Smooth muscle cell (in vitro differentiated cells): ENCODE results near the gene CYB561A3. TPM values are rescaled to one million over a fixed set of nuclear protein-coding genes. Genes with fewer than 3 reads are reported as not detected.

Experiments
- DNase-seq: peaks from one replicate; lab custom pipeline; 2025; ENCODE audit not compliant: unreplicated experiment; lab: John Stamatoyannopoulos, UW
- H2AFZ ChIP-seq: fragments of 200-600 bp; sonication (generic); 2 replicates; pipeline ENCODE4 v1.6.0; 2016; ENCODE audit warnings: antibody characterized with exemption, low read depth, mild to moderate bottlenecking
- H3F3A ChIP-seq: fragments of 200-600 bp; sonication (generic); 2 replicates; pipeline ENCODE4 v1.6.0; 2017; ENCODE audit warnings: antibody characterized with exemption, low read depth
- H3K27ac ChIP-seq: fragments of 200-600 bp; sonication (generic); 2 replicates; pipeline ENCODE4 v1.5.1; 2016; ENCODE audit warnings: low read depth, mild to moderate bottlenecking
- H3K27me3 ChIP-seq: fragments of 200-600 bp; sonication (generic); 2 replicates; pipeline ENCODE4 v1.6.1; 2016; ENCODE audit warnings: low read depth, mild to moderate bottlenecking
- H3K36me3 ChIP-seq: fragments of 200-600 bp; sonication (generic); 2 replicates; pipeline ENCODE4 v1.5.1; 2016; ENCODE audit warnings: low read depth
- H3K4me1 ChIP-seq: fragments of 200-600 bp; sonication (generic); 2 replicates; pipeline ENCODE4 v1.5.1; 2016; ENCODE audit warnings: low read depth
- H3K4me2 ChIP-seq: fragments of 200-600 bp; sonication (generic); 2 replicates; pipeline ENCODE4 v1.6.0; 2016; ENCODE audit warnings: mild to moderate bottlenecking
- H3K4me3 ChIP-seq: fragments of 200-600 bp; sonication (generic); 2 replicates; pipeline ENCODE4 v1.5.1; 2016; ENCODE audit warnings: mild to moderate bottlenecking
- H3K79me2 ChIP-seq: fragments of 200-600 bp; sonication (generic); 2 replicates; pipeline ENCODE4 v1.6.0; 2016; ENCODE audit warnings: low read depth, mild to moderate bottlenecking
- H3K9ac ChIP-seq: fragments of 200-600 bp; sonication (generic); 2 replicates; pipeline ENCODE4 v1.6.0; 2016; ENCODE audit warnings: low read depth
- H3K9me3 ChIP-seq: fragments of 200-600 bp; sonication (generic); replicated peaks from 2 replicates; pipeline ENCODE4 v1.5.1; 2016; ENCODE audit warnings: low read depth
- H4K20me1 ChIP-seq: fragments of 200-600 bp; sonication (generic); 2 replicates; pipeline ENCODE4 v1.6.0; 2016; ENCODE audit warnings: low read depth
- WGBS: methylation state at CpG from one replicate; pipeline ENCODE4 v1.1.7; 2016; ENCODE audit warnings: low lambda C conversion rate; 5-methylcytosine and 5-hydroxymethylcytosine counted together
- polyA plus RNA-seq: library from polyadenylated mRNA; unstranded; fragments of >200 nt; fragmentation: Nextera tagmentation; extraction: Ambion mirVana; gene quantifications from 2 replicates; pipeline ENCODE4 v1.2.1, GENCODE V29; 2016
- total RNA-seq: library from RNA; depleted of rRNA; stranded (reverse); fragments of >200 nt; gene quantifications from 2 replicates; pipeline ENCODE4 v1.2.3, GENCODE V29; 2014
- TF ChIP-seq, protein P1 (sequence below): fragments of 200-600 bp; sonication (generic); IDR thresholded peaks from 2 replicates; pipeline ENCODE4 v1.5.1; 2017; ENCODE audit warnings: borderline replicate concordance, mild to moderate bottlenecking, antibody characterized with exemption; ENCODE audit not compliant: insufficient read depth, poor library complexity, severe bottlenecking

Gene CYB561A3
- total and polyA plus RNA-seq, 2 experiments from 2014 or later: 19.1 to 23.7 TPM

DNA sequence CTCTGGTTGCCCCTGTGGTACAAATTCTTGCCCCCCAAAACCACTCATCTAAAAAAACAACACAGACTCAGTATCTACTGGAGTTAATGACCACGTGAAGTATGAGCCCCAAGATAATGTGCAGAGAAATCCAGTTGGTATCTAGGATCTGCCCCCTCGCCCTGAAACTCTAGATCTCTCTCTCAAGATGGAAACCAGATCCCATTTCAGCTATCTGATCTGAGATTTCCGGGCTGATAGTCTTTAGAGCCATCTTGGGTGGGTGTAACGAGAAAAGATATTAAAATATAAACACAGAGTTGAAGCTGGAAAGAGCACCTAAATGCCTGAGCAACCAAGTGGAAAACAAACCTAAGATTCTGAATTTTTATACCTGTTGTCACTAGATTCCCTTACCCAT is 52.5 kb downstream of the CYB561A3 start:
- no peak for DNase-seq
- no peak overlapping the region for H3K4me2 ChIP-seq
- peaks cover 53% of the 10 kb centered on the region for H4K20me1 ChIP-seq
- TF ChIP-seq, protein P1, sequence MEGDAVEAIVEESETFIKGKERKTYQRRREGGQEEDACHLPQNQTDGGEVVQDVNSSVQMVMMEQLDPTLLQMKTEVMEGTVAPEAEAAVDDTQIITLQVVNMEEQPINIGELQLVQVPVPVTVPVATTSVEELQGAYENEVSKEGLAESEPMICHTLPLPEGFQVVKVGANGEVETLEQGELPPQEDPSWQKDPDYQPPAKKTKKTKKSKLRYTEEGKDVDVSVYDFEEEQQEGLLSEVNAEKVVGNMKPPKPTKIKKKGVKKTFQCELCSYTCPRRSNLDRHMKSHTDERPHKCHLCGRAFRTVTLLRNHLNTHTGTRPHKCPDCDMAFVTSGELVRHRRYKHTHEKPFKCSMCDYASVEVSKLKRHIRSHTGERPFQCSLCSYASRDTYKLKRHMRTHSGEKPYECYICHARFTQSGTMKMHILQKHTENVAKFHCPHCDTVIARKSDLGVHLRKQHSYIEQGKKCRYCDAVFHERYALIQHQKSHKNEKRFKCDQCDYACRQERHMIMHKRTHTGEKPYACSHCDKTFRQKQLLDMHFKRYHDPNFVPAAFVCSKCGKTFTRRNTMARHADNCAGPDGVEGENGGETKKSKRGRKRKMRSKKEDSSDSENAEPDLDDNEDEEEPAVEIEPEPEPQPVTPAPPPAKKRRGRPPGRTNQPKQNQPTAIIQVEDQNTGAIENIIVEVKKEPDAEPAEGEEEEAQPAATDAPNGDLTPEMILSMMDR: no peak
- no peaks in the 10 kb centered on the region for H3K4me1 ChIP-seq
- no peaks in the 10 kb centered on the region for H3K27me3 ChIP-seq
- no peak overlapping the region for H3K4me3 ChIP-seq
- H3F3A ChIP-seq: no peaks in the 10 kb centered on the region
- H3K9me3 ChIP-seq: no peaks in the 10 kb centered on the region
- H3K36me3 ChIP-seq: peaks cover 23% of the 10 kb centered on the region
- H3K9ac ChIP-seq: no peak overlapping the region
- 93% methylated on average over 4 of the region's 4 CpGs for WGBS
- no peaks in the 10 kb centered on the region for H3K79me2 ChIP-seq
- no peak overlapping the region for H3K27ac ChIP-seq
- no peak overlapping the region for H2AFZ ChIP-seq

DNA sequence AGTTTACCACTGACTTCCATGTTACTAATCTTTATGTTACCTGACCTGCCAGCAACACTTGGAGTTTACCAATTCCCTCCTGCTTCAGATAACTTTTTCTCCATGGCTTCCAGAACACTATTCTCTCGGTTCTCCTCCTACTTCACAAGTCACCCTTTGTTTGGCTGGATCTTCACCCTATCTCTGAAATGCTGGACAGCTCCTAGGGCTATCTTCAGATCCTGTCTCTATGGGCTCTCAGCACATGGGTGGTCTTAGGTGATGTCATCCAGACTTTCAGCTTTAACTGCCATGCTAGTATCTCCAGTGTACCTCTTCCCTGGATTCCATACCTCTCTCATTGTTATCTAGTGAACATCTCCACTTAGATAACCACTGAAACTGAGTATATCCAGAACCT is 54.3 kb downstream of the CYB561A3 start:
- H3K4me1 ChIP-seq: no peaks in the 10 kb centered on the region
- H3F3A ChIP-seq: no peaks in the 10 kb centered on the region
- TF ChIP-seq, protein P1: no peak
- H3K27me3 ChIP-seq: no peaks in the 10 kb centered on the region
- peaks cover 26% of the 10 kb centered on the region for H3K36me3 ChIP-seq
- H3K9ac ChIP-seq: no peak overlapping the region
- no peak overlapping the region for H3K27ac ChIP-seq
- no peak for DNase-seq
- H3K79me2 ChIP-seq: no peaks in the 10 kb centered on the region
- no peaks in the 10 kb centered on the region for H3K9me3 ChIP-seq
- no peak overlapping the region for H3K4me2 ChIP-seq
- H4K20me1 ChIP-seq: peaks cover 58% of the 10 kb centered on the region
- H2AFZ ChIP-seq: no peak overlapping the region
- WGBS: 87% methylated on average over 1 of the region's 1 CpG
- H3K4me3 ChIP-seq: no peak overlapping the region

DNA sequence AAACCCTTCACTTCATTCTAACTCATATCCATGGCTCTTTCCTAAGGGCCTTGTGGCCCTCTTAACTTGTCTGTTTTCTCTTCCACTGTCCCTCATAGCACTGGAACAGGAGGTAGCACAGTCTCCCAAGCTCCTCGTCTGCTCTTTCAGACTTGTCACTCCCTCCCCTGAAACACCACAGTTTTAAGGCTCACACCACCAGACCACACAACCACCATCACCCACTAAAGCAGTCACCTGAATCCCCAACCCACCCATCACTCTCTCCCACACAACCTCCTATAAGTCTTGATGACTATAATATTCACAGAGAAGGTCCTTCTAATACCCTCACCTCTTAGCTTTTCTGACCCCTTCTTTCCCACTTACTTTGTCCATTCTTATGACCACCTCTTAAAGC is 55.5 kb downstream of the CYB561A3 start:
- Histone ChIP-seq H3K4me2 (no peak overlapping the region), H3K27ac (no peak overlapping the region), H3K4me3 (no peak overlapping the region), H3K9me3 (no peaks in the 10 kb centered on the region), H3K27me3 (no peaks in the 10 kb centered on the region), H2AFZ (no peak overlapping the region), H3K36me3 (peaks cover 19% of the 10 kb centered on the region), H3K79me2 (no peaks in the 10 kb centered on the region), H3K9ac (no peak overlapping the region), H4K20me1 (peaks cover 48% of the 10 kb centered on the region), H3F3A (no peaks in the 10 kb centered on the region), H3K4me1 (no peaks in the 10 kb centered on the region)
- 100% methylated on average over 1 of the region's 1 CpG for WGBS
- TF ChIP-seq, protein P1: no peak
- DNase-seq: no peak

DNA sequence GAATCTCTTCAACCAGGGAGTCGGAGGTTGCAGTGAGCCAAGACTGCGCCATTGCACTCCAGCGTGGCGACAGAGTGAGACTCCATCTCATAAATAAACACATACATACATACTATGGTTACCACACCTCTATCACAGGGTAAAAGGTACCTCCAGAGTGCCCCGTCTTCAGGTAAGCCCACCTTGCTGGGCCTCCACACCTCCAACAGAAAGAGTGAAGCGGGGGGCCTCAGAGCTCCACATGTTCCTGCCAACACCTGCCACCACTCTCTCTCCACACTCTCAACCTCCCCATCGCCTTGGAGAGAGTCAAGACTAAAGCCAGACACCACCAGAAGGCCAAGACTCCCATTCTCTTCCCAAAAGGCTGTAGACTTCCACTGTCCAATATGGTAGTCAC is 56.3 kb downstream of the CYB561A3 start:
- no peak overlapping the region for H3K4me3 ChIP-seq
- H2AFZ ChIP-seq: no peak overlapping the region
- WGBS: over 99% methylated on average over 7 of the region's 7 CpGs
- TF ChIP-seq, protein P1: no peak
- H4K20me1 ChIP-seq: peaks cover 48% of the 10 kb centered on the region
- H3K79me2 ChIP-seq: no peaks in the 10 kb centered on the region
- H3K4me2 ChIP-seq: no peak overlapping the region
- no peaks in the 10 kb centered on the region for H3F3A ChIP-seq
- peaks cover 24% of the 10 kb centered on the region for H3K36me3 ChIP-seq
- H3K9me3 ChIP-seq: no peaks in the 10 kb centered on the region
- no peak for DNase-seq
- H3K4me1 ChIP-seq: no peaks in the 10 kb centered on the region
- H3K27ac ChIP-seq: no peak overlapping the region
- H3K9ac ChIP-seq: no peak overlapping the region
- no peaks in the 10 kb centered on the region for H3K27me3 ChIP-seq
